HG03378 (cell line): ENCODE data around the gene SRPX2.
"Not testable (repeated sequence)": the region's sequence is repeated elsewhere in the genome, so short reads cannot be mapped to it uniquely, and the experiment has no call there.

Source experiments
- ATAC-seq: cut with Tn5 transposase; IDR thresholded peaks from one replicate; pipeline ENCODE4 v1.9.1; 2021; ENCODE audit warnings: mild to moderate bottlenecking, moderate library complexity; ENCODE audit not compliant: unreplicated experiment

SRPX2 gene

DNA sequence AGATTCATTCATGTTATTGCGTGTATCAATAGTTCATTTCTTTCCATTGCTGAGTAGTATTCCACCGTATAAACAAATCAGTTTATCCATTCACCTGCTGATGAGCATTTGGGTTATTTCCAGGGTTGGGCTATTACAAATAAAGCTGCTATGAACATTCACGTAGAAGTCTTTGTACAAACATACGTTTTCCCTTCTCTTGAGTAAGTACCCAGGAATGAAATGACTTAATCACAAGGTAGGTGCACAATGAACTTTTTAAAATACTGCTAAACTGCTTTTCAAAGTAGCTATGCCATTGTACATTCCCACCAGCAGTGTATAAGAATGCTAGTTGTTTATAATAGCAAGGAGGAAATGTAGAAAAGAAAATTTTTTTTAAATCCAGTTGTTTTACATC, 52.0 kb downstream of the SRPX2 start:
- ATAC-seq, result no peak

DNA sequence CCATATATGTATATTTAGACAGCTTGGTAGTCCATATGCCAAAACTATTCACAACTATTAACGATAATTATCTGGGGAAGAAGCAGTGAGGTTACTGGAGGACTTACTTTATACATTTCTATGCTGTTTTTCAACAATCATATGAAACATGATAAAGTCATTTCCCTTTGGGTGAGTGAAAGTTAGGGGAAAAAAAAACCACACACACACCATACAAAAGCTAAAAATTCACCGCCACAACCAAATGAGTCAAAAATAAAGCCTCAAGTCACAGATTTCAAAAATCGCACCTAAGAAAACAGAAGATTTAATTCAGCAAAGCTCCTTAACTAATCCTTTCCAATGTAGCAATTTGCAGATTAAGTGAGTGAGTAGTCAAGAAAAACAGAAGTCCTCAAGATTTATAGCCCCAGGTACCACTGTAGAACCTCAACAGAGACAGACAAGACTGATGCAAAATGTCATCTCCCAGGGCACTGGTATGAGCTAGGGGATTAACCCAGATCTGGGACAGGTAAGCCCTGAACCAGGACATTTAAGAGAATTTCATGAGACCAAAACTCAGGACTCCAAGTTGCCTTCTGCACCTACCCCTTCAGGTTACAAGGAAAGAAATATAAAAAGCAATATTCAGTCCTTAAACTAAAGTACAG, 52.8 kb downstream of the SRPX2 start:
- no peak for ATAC-seq

DNA sequence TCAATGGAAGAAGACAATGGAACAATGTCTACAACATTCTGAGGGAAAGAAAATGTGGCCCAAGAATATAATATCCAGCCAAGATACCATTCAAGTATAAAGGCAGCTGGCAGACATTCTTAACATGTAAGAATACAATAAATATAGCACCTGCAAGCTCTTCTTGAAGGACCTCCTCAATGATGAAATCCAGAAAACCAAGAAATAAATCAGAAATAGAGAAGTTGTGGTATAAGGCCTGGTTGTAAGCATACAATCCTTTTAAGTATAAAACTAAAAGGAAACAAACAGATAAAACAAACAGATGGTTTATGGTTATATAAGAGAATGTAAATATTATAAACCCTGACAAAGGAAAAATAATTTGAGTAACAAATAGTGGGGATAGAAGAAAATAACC, 54.6 kb downstream of the SRPX2 start:
- no peak for ATAC-seq

GRCh38 chrX:100700809-100701208, 56.8 kb downstream of the SRPX2 start:
- ATAC-seq, result no peak

DNA sequence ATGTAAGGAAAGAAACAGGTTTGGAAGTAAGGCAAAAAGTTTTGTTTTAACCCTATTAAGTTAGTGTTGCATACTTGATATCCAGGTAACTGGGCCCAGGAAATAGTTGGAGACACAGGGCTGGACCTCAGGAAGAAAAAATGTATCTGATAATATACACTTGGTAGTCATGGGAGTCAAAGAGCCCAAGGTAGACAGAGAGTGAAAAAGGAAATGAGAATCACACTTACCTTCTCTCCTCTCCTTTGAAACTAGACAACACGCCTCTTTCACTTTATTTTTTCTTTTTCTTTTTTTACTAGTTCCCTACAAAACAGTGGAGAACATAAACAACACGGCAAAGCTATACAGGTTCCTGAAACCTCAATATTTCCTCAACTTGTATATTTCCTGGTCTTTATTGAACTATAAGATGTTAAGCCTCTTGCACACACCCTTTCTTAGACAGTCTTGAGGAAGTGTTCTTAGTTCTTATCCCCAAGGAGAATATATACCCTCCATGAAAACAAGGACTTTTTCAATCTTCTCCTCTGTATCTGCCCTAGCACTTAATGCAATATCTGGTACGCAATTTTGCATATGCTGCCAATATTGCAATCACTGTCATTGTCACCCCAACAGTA, 60.7 kb downstream of the SRPX2 start:
- no peak for ATAC-seq

DNA sequence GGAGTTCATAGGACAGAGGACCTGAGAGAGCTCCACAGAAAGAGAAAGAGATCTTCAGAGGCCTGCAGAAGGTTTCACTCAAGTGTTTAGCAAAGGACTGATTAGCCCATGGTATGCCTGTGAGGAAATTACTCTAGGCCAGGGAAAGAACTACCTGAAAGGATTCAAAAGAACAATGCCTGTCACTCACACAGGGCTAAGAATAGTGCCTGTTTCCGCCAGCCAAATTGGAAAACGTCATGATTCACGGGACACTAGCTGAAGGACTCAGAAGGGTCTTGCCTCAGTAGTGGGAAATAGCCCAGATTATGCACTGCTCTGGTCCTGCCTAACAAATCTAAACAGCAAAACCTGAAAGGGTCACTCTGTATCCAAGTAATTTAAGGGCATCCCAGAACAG, 66.8 kb downstream of the SRPX2 start:
- ATAC-seq, result no peak

- no peak for ATAC-seq
Measured at GRCh38 chrX:100717363-100717762, 73.4 kb downstream of the SRPX2 start.

GRCh38 chrX:100719139-100719538, 75.1 kb downstream of the SRPX2 start:
- ATAC-seq, result no peak

GRCh38 chrX:100720301-100720700, 76.3 kb downstream of the SRPX2 start:
- ATAC-seq, result no peak

DNA sequence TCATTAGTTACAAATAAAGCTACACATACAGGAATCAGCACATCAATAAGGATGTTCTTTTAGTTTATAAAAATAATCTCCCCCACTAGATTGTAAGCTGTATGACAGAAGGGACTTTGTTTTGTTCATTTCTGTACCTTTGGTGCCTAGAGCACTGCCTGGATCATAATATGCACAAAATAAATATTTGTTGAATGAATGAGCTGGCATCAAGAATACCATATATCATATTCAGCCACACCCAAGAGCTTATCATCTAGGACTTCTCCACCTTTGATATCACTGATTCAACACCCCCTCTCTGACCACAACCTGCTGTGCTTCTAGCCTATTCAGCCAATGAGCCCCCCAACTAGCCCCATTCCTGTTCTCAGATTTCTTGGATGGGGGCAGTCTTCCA, 77.3 kb downstream of the SRPX2 start:
- ATAC-seq, result no peak

DNA sequence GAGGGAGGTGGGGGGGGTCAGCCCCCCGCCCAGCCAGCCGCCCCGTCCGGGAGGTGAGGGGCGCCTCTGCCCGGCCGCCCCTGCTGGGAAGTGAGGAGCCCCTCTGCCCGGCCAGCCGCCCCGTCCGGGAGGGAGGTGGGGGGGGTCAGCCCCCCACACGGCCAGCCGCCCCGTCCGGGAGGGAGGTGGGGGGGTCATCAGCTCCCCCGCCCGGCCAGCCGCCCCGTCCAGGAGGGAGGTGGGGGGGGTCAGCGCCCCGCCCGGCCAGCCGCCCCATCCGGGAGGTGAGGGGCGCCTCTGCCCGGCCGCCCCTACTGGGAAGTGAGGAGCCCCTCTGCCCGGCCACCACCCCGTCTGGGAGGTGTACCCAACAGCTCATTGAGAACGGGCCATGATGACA, 80.0 kb downstream of the SRPX2 start:
- ATAC-seq, result not testable (repeated sequence)
